Lower leg skin (tissue), 3 donors: ENCODE results near the gene LCT.

Source experiments
- CTCF ChIP-seq, 3 donors: fragments of 450-650 bp; IDR thresholded peaks; one replicate each; pipeline ENCODE4 v1.5.1; 2016; ENCODE audit warnings: antibody characterized with exemption in 3 of 3, mild to moderate bottlenecking in 3 of 3, moderate library complexity in 2 of 3
- POLR2A ChIP-seq, 2 donors: fragments of 450-650 bp; IDR thresholded peaks; one replicate each; pipeline ENCODE4 v1.6.1; 2016 to 2017; ENCODE audit warnings: antibody characterized with exemption in 2 of 2, mild to moderate bottlenecking in 1 of 2, moderate library complexity in 1 of 2

- TF ChIP-seq CTCF (IDR thresholded peaks at IDR 0.05) (no peak), POLR2A (IDR thresholded peaks at IDR 0.05) (no peak)
These were observed 48.7 kb upstream of the LCT start for GRCh38 chr2:135885709-135886108.
